Tibial artery (tissue), 4 donors: ENCODE measurements around the gene ZNF784.

Experiments
- DNase-seq, 2 donors: peaks; one replicate each; pipeline ENCODE4 v3.0.0-alpha.2; 2019
- H3K27ac ChIP-seq, 2 donors: fragments of 200-600 bp; sonication (generic) in 1 of 2; 1 replicate in 1 of 2; 2 replicates in 1 of 2; pipeline ENCODE4 v1.5.1; 2018 to 2019; ENCODE audit warnings: mild to moderate bottlenecking in 1 of 2
- H3K27me3 ChIP-seq, 2 donors: fragments of 200-600 bp; sonication (generic) in 1 of 2; one replicate each; pipeline versions ENCODE4 v1.5.1 to v1.6.0; 2016 to 2019
- H3K36me3 ChIP-seq, 3 donors: fragments of 200-600 bp; sonication (generic) in 2 of 3; one replicate each; pipeline ENCODE4 v1.5.1; 2016 to 2019; ENCODE audit warnings: mild to moderate bottlenecking in 2 of 3
- H3K4me1 ChIP-seq, 4 donors: fragments of 200-600 bp; sonication (generic) in 2 of 4; 1 replicate in 3 of 4; 2 replicates in 1 of 4; pipeline ENCODE4 v1.5.1; 2016 to 2019
- H3K4me3 ChIP-seq, 2 donors: fragments of 200-600 bp; sonication (generic) in 1 of 2; 1 replicate in 1 of 2; 2 replicates in 1 of 2; pipeline ENCODE4 v1.5.1; 2018 to 2019; ENCODE audit warnings: mild to moderate bottlenecking in 2 of 2
- H3K9me3 ChIP-seq, 3 donors: fragments of 200-600 bp; sonication (generic) in 1 of 3; one replicate each; pipeline ENCODE4 v1.5.1; 2016 to 2019
- intact Hi-C: fragments of 100-400 bp; cut with DNase I; formaldehyde crosslinking; loops from one replicate; pipeline ENCODE4 v1.15.0; 2023; ENCODE audit warnings: low total_unique reads
- TF ChIP-seq, protein P1 (sequence below), 2 experiments: fragments of 200-600 bp in 1 of 2; fragments of 450-650 bp in 1 of 2; IDR thresholded peaks; one replicate each; pipeline ENCODE4 v1.5.1; 2017 to 2019; ENCODE audit warnings: antibody characterized with exemption in 2 of 2, mild to moderate bottlenecking in 1 of 2, moderate library complexity in 1 of 2

The ZNF784 gene

GRCh38 chr19:55592391-55593090, 31.8 kb downstream of the ZNF784 start:
- Histone ChIP-seq H3K36me3 (peaks cover 0 to 58% (median 28%) of the 10 kb centered on the region in 3 donors), H3K27me3 (peaks cover 0 to 21% of the 10 kb centered on the region in 2 donors), H3K27ac (no peak overlapping the region), H3K4me3 (no peak overlapping the region), H3K4me1 (peaks cover 0 to 4% (median 0%) of the 10 kb centered on the region in 4 donors), H3K9me3 (no peaks in the 10 kb centered on the region)
- intact Hi-C loops, result no loop called here
- no peak for DNase-seq
- TF ChIP-seq, protein P1, sequence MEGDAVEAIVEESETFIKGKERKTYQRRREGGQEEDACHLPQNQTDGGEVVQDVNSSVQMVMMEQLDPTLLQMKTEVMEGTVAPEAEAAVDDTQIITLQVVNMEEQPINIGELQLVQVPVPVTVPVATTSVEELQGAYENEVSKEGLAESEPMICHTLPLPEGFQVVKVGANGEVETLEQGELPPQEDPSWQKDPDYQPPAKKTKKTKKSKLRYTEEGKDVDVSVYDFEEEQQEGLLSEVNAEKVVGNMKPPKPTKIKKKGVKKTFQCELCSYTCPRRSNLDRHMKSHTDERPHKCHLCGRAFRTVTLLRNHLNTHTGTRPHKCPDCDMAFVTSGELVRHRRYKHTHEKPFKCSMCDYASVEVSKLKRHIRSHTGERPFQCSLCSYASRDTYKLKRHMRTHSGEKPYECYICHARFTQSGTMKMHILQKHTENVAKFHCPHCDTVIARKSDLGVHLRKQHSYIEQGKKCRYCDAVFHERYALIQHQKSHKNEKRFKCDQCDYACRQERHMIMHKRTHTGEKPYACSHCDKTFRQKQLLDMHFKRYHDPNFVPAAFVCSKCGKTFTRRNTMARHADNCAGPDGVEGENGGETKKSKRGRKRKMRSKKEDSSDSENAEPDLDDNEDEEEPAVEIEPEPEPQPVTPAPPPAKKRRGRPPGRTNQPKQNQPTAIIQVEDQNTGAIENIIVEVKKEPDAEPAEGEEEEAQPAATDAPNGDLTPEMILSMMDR (IDR thresholded peaks at IDR 0.05), result no peak

DNA sequence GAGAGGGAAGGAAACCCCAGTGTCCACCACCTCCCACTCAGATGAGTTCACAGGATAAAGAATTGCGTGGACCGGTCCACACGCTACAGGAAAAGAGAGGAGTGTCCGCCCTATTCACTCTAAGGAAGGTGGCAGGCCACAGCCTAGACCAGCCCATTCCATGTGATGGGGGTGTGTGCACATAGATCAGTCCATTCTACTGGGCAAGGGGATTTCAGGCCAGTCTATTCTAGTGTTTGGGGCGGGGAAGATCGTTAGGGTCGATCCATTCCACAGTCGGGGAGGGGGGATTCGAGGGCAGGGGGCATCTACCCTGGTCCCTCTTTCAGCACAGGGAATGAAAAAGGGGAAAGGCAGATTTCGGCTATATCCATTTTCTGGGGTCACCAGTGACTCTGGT, 32.8 kb downstream of the ZNF784 start:
- intact Hi-C loops, result no loop called here
- TF ChIP-seq, protein P1 (IDR thresholded peaks at IDR 0.05), result no peak
- H3K27ac ChIP-seq, result no peak overlapping the region

GRCh38 chr19:55590617-55591016, 33.7 kb downstream of the ZNF784 start:
- peaks cover 0 to 25% of the 10 kb centered on the region in 2 donors for H3K27me3 ChIP-seq
- no peaks in the 10 kb centered on the region for H3K9me3 ChIP-seq
- TF ChIP-seq, protein P1 (IDR thresholded peaks at IDR 0.05), result no peak
- peaks cover 0 to 23% (median 14%) of the 10 kb centered on the region in 4 donors for H3K4me1 ChIP-seq
- peaks cover 0 to 38% (median 13%) of the 10 kb centered on the region in 3 donors for H3K36me3 ChIP-seq
- intact Hi-C loops, result no loop called here
- H3K4me3 ChIP-seq, result no peak overlapping the region
- DNase-seq, result no peak
- no peak overlapping the region for H3K27ac ChIP-seq

More for the DNA sequence above, 32.8 kb downstream of the ZNF784 start:
- H3K4me3 ChIP-seq, result no peak overlapping the region
- H3K27me3 ChIP-seq, result peaks cover 0 to 21% of the 10 kb centered on the region in 2 donors
- peaks cover 0 to 48% (median 22%) of the 10 kb centered on the region in 3 donors for H3K36me3 ChIP-seq
- no peaks in the 10 kb centered on the region for H3K9me3 ChIP-seq
- H3K4me1 ChIP-seq, result peaks cover 0 to 14% (median 7%) of the 10 kb centered on the region in 4 donors
- no peak for DNase-seq

GRCh38 chr19:55590109-55590508, 34.3 kb downstream of the ZNF784 start:
- Histone ChIP-seq H3K27me3 (peaks cover 0 to 25% of the 10 kb centered on the region in 2 donors), H3K9me3 (no peaks in the 10 kb centered on the region), H3K4me1 (peaks cover 0 to 26% (median 16%) of the 10 kb centered on the region in 4 donors), H3K27ac (no peak overlapping the region), H3K4me3 (no peak overlapping the region), H3K36me3 (peaks cover 0 to 33% (median 8%) of the 10 kb centered on the region in 3 donors)
- no peak for DNase-seq
- intact Hi-C loops, result no loop called here
- TF ChIP-seq, protein P1 (IDR thresholded peaks at IDR 0.05), result no peak

DNA sequence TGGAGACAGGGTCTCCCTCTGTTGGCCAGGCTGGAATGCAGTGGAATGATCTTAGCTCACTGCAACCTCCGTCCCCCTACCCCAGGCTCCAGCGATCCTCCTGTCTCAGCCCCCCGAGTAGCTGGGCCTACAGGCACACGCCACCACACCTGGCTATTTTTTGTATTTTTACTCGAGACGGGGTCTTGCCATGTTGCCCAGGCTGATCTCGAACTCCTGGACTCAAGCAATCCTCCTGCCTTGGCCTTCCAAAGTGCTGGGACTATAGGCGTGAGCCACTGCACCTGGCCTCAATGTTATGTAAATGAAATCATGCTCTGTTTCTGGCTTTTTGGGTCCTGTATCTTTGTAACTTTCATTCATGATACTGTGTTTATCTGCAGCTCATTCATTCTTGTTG, 35.6 kb downstream of the ZNF784 start:
- no peak for DNase-seq
- TF ChIP-seq, protein P1 (IDR thresholded peaks at IDR 0.05), result no peak
- Histone ChIP-seq H3K27ac (no peak overlapping the region), H3K4me3 (no peak overlapping the region), H3K36me3 (peaks cover 0 to 24% (median 6%) of the 10 kb centered on the region in 3 donors), H3K27me3 (peaks cover 0 to 25% of the 10 kb centered on the region in 2 donors), H3K9me3 (no peaks in the 10 kb centered on the region), H3K4me1 (peaks cover 0 to 26% (median 16%) of the 10 kb centered on the region in 4 donors)
- intact Hi-C loops, result no loop called here
